CD4-positive, alpha-beta T cell treated with Interleukin-15 for 4 hours (primary cell): ENCODE measurements around the gene GOLT1A.

Experiments
- DNase-seq: peaks from one replicate; pipeline ENCODE4 v3.0.0-alpha.2; 2020; ENCODE audit warnings: low spot score

Gene GOLT1A

DNA sequence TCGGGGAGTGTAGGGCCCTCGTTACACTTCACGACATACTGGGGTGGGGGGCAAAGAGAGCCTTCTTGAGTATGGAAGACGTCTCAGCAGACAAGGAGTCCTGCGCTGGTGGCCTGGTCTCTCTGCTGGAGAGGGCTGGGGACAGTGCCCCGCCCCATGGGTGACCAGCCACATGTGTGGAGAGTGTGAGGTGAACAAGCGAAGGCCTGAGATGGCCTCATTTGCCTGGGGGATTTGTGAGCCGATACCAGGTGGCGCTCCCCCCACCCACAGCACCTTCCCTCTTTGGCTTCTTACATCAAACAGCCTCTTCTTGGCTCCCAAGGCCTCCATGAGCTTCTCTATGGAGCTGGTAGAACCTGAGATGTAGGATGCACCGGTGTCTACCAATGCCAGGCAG lies 57.9 kb downstream of the GOLT1A start:
- DNase-seq: no peak

GRCh38 chr1:204154568-204155255 lies 59.1 kb downstream of the GOLT1A start:
- DNase-seq: no peak

DNA sequence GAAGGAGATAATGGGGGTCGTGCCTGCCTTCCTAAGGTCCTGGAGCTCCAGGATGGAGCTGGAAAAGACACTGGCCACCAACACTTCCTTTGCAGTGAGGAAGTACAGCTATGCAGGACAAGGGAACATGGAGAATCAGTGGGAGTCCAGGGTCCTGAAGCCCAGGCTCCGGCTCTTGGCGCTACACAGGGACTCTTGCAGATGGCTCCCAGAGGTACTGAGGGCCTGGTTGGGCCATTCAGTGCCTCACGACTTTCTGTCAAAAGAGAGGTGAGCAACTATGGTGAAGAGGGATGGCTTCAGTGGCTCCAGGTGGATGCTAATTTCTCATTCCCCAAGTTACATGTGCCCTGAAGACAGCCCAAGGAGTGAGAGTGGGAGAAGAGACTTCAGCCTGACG lies 60.1 kb downstream of the GOLT1A start:
- DNase-seq: no peak

GRCh38 chr1:204152310-204153044 lies 61.3 kb downstream of the GOLT1A start:
- DNase-seq: no peak

GRCh38 chr1:204151552-204152309 lies 62.1 kb downstream of the GOLT1A start, which contains the start of gene ETNK2:
TSS of gene ETNK2 (minus strand) at chr1:204152044. CDS start at chr1:204151852, 192 bp downstream.
- DNase-seq: peak; percentile 41

DNA sequence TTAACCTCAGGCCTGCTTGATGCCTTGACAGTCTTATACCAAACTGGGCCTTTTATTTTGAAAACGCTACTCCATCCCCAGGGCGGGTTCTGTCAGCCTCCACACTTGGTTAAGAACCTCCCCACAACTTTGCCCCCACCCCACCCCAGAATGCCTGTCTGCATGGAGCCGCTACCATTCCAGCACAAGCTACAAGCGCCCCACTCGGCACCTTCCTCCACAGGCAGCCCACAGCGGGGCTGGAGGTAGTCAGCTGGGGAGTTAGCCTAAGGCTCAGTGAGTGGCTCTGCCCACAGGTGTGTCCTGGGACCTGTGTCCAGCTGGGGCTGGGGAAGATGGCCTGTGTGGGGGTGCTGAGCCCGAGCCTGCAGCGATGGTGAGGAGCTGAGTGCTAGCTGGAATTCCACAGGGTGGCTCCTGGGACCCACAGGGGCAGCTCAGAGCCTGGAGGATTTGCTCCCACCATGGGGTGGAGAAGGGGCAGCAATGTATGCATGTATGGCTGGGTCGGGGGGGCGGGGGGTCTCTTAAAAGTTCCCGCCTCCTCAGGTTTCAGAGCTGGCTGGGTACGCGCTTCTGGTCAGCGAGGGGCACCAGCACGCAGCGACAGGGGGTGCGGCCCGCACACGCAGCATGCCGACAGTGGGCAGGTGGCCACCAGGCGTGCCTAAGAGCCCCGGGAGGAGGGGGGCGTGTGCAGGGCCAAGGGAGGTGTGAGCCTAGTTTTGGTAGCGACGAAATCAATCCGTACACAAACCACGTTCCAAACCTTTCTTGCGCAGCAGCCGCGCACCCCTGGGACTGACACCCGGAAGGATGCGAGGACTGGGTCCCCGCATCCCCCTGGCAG lies 62.9 kb downstream of the GOLT1A start:
- no peak for DNase-seq

- DNase-seq: no peak
Measured at GRCh38 chr1:204149635-204150565, 63.9 kb downstream of the GOLT1A start.

GRCh38 chr1:204149107-204149506 lies 64.7 kb downstream of the GOLT1A start:
- DNase-seq: no peak
